ENCODE data around the gene CDH13. TPM values are rescaled to one million over a fixed set of nuclear protein-coding genes. Genes with fewer than 3 reads are reported as not detected.
A peak's percentile ranks its signal among the peaks of the same experiment; 100 is the strongest.

Gene CDH13
- total RNA-seq, 1 experiment from 2014 or later = 0.89 TPM

GRCh38 chr16:82848013-82848412 is 221.2 kb downstream of the CDH13 start:
- DNase-seq = no peak
- no peak overlapping the region for H3K4me3 ChIP-seq

GRCh38 chr16:82852388-82853008 is 225.7 kb downstream of the CDH13 start:
- Histone ChIP-seq H3K27me3 (no peaks in the 10 kb centered on the region), H3K9me3 (no peaks in the 10 kb centered on the region), H3K4me3 (no peak overlapping the region), H3K36me3 (no peaks in the 10 kb centered on the region)
- DNase-seq = no peak

More at GRCh38 chr16:82848013-82848412, 221.2 kb downstream of the CDH13 start:
- no peaks in the 10 kb centered on the region for H3K27me3 ChIP-seq
- no peaks in the 10 kb centered on the region for H3K36me3 ChIP-seq
- H3K9me3 ChIP-seq = no peaks in the 10 kb centered on the region

GRCh38 chr16:82855471-82855870 is 228.7 kb downstream of the CDH13 start:
- Histone ChIP-seq H3K27me3 (no peaks in the 10 kb centered on the region), H3K9me3 (no peaks in the 10 kb centered on the region), H3K36me3 (no peaks in the 10 kb centered on the region), H3K4me3 (no peak overlapping the region)
- DNase-seq = peak; percentile 1

- H3K36me3 ChIP-seq = no peaks in the 10 kb centered on the region
- H3K9me3 ChIP-seq = no peaks in the 10 kb centered on the region
- H3K4me3 ChIP-seq = no peak overlapping the region
- no peaks in the 10 kb centered on the region for H3K27me3 ChIP-seq
- DNase-seq = no peak
Observed at GRCh38 chr16:82857693-82858365, 231.1 kb downstream of the CDH13 start.

GRCh38 chr16:82859662-82860061 is 232.9 kb downstream of the CDH13 start:
- H3K36me3 ChIP-seq = no peaks in the 10 kb centered on the region
- DNase-seq = no peak
- no peak overlapping the region for H3K4me3 ChIP-seq
- H3K9me3 ChIP-seq = no peaks in the 10 kb centered on the region
- no peaks in the 10 kb centered on the region for H3K27me3 ChIP-seq

- Histone ChIP-seq H3K9me3 (no peaks in the 10 kb centered on the region), H3K27me3 (no peaks in the 10 kb centered on the region), H3K4me3 (no peak overlapping the region), H3K36me3 (no peaks in the 10 kb centered on the region)
- no peak for DNase-seq
Observed at GRCh38 chr16:82860071-82860470, 233.3 kb downstream of the CDH13 start.

GRCh38 chr16:82862057-82862456 is 235.3 kb downstream of the CDH13 start:
- no peaks in the 10 kb centered on the region for H3K9me3 ChIP-seq
- no peaks in the 10 kb centered on the region for H3K36me3 ChIP-seq
- no peaks in the 10 kb centered on the region for H3K27me3 ChIP-seq
- DNase-seq = no peak
- no peak overlapping the region for H3K4me3 ChIP-seq

- Histone ChIP-seq H3K27me3 (no peaks in the 10 kb centered on the region), H3K9me3 (no peaks in the 10 kb centered on the region), H3K4me3 (no peak overlapping the region), H3K36me3 (no peaks in the 10 kb centered on the region)
- DNase-seq = no peak
Observed at GRCh38 chr16:82864332-82865040, 237.7 kb downstream of the CDH13 start.

GRCh38 chr16:82865412-82865811 is 238.6 kb downstream of the CDH13 start:
- Histone ChIP-seq H3K27me3 (no peaks in the 10 kb centered on the region), H3K36me3 (no peaks in the 10 kb centered on the region), H3K9me3 (no peaks in the 10 kb centered on the region), H3K4me3 (no peak overlapping the region)
- DNase-seq = no peak

GRCh38 chr16:82867485-82867884 is 240.7 kb downstream of the CDH13 start:
- Histone ChIP-seq H3K4me3 (no peak overlapping the region), H3K27me3 (no peaks in the 10 kb centered on the region), H3K36me3 (no peaks in the 10 kb centered on the region), H3K9me3 (no peaks in the 10 kb centered on the region)
- DNase-seq = no peak

GRCh38 chr16:82874271-82874670 is 247.5 kb downstream of the CDH13 start:
- no peak overlapping the region for H3K4me3 ChIP-seq
- no peaks in the 10 kb centered on the region for H3K36me3 ChIP-seq
- DNase-seq = no peak
- H3K27me3 ChIP-seq = no peaks in the 10 kb centered on the region
- H3K9me3 ChIP-seq = no peaks in the 10 kb centered on the region

GRCh38 chr16:82874672-82875071 is 247.9 kb downstream of the CDH13 start:
- H3K36me3 ChIP-seq = no peaks in the 10 kb centered on the region
- H3K4me3 ChIP-seq = no peak overlapping the region
- H3K9me3 ChIP-seq = no peaks in the 10 kb centered on the region
- DNase-seq = no peak
- H3K27me3 ChIP-seq = no peaks in the 10 kb centered on the region

- DNase-seq = no peak
- H3K36me3 ChIP-seq = no peaks in the 10 kb centered on the region
Observed at GRCh38 chr16:82876951-82877350, 250.2 kb downstream of the CDH13 start.

GRCh38 chr16:82878466-82878865 is 251.7 kb downstream of the CDH13 start:
- no peak for DNase-seq
- Histone ChIP-seq H3K9me3 (no peaks in the 10 kb centered on the region), H3K27me3 (no peaks in the 10 kb centered on the region), H3K4me3 (no peak overlapping the region), H3K36me3 (no peaks in the 10 kb centered on the region)

More at GRCh38 chr16:82876951-82877350, 250.2 kb downstream of the CDH13 start:
- Histone ChIP-seq H3K27me3 (no peaks in the 10 kb centered on the region), H3K4me3 (no peak overlapping the region), H3K9me3 (no peaks in the 10 kb centered on the region)

- no peaks in the 10 kb centered on the region for H3K9me3 ChIP-seq
- no peak for DNase-seq
Observed at GRCh38 chr16:82880346-82880745, 253.6 kb downstream of the CDH13 start.

GRCh38 chr16:82881516-82881915 is 254.7 kb downstream of the CDH13 start:
- DNase-seq = no peak
- Histone ChIP-seq H3K36me3 (no peaks in the 10 kb centered on the region), H3K9me3 (no peaks in the 10 kb centered on the region), H3K27me3 (no peaks in the 10 kb centered on the region), H3K4me3 (no peak overlapping the region)

More at GRCh38 chr16:82880346-82880745, 253.6 kb downstream of the CDH13 start:
- Histone ChIP-seq H3K27me3 (no peaks in the 10 kb centered on the region), H3K4me3 (no peak overlapping the region), H3K36me3 (no peaks in the 10 kb centered on the region)

GRCh38 chr16:82882226-82882625 is 255.5 kb downstream of the CDH13 start:
- Histone ChIP-seq H3K27me3 (no peaks in the 10 kb centered on the region), H3K9me3 (no peaks in the 10 kb centered on the region), H3K4me3 (no peak overlapping the region), H3K36me3 (no peaks in the 10 kb centered on the region)
- DNase-seq = no peak
